Measurements from ENCODE around the gene UBXN10. TPM values are rescaled to one million over a fixed set of nuclear protein-coding genes. Genes with fewer than 3 reads are reported as not detected.

The UBXN10 gene
- total RNA-seq (2014; rRNA removed; shearing (Covaris generic)): 0.28 and 0.50 TPM in 2 replicates
- total RNA-seq (2022): 0.35 and 0.42 TPM in 2 replicates
- percentile 34 among the genes with signal in this experiment for Bru-seq, nascent RNA
- percentile 17 among the genes with signal in this experiment for BruChase-seq, experiment 1, labeled RNA remaining after a 6-hour chase
- percentile 32 among the genes with signal in this experiment for BruChase-seq, experiment 2, labeled RNA remaining after a 2-hour chase
- long read RNA-seq: 0 reads

- no peaks in the 10 kb centered on the region for H3K36me3 ChIP-seq (ENCODE audit: insufficient read depth, low read length)
- no peaks in the 10 kb centered on the region for H3K9me2 ChIP-seq (ENCODE audit: insufficient read depth, low read length)
- no peak for TF ChIP-seq CTCF (conservative IDR thresholded peaks at IDR 0.05; ENCODE audit: low read length)
- TF ChIP-seq EZH2phosphoT487 (IDR thresholded peaks at IDR 0.05; ENCODE audit: borderline replicate concordance, low read depth, low read length): no peak
- ChIA-PET POLR2A (interaction anchor here (0.9 kb wide), 1 partner anchor 8 kb away, joined by 3 read pairs; no protein-coding TSS in a partner anchor), CTCF (ENCODE audit: unreplicated experiment) (no interaction called here)
- H4K20me1 ChIP-seq (ENCODE audit: insufficient read depth, low read length): no peaks in the 10 kb centered on the region
- intact Hi-C loops (cut with micrococcal nuclease; ENCODE audit: unreplicated experiment): no loop called here
- no TSS peak for BruUV-seq (replicated peaks)
- H3K4me3 ChIP-seq (ENCODE audit: low read depth, low read length, poor library complexity, severe bottlenecking): peak within 1 kb of the TSS; percentile 63
- H3K4me1 ChIP-seq (ENCODE audit: insufficient read depth, low read length, poor library complexity, severe bottlenecking): peaks cover 61% of the 10 kb centered on the region
- H3K9me3 ChIP-seq (ENCODE audit: low read length): no peaks in the 10 kb centered on the region
- H3K79me2 ChIP-seq (ENCODE audit: insufficient read depth, low read depth, low read length): no peaks in the 10 kb centered on the region
- no peak within 1 kb of the TSS for H3K27ac ChIP-seq (ENCODE audit: low read depth, low read length, poor library complexity, severe bottlenecking)
- peak within 1 kb of the TSS; percentile 59 for H2AFZ ChIP-seq (ENCODE audit: low read length)
- peak; percentile 64 for DNase-seq (ENCODE audit: low spot score)
- H3K4me2 ChIP-seq (ENCODE audit: low read length): peak within 1 kb of the TSS; percentile 80
Measured at GRCh38 chr1:20185834-20186782, at the start of gene UBXN10, which contains the start of gene PLA2G2C. UBXN10 (plus strand) TSS chr1:20186096; CDS start chr1:20190562, 4,466 bp downstream. PLA2G2C (minus strand) TSS chr1:20186518; CDS start chr1:20177363, 9,155 bp downstream.

- H3K4me3 ChIP-seq (ENCODE audit: low read depth, low read length, poor library complexity, severe bottlenecking): no peak overlapping the region
- no peaks in the 10 kb centered on the region for H4K20me1 ChIP-seq (ENCODE audit: insufficient read depth, low read length)
- no peaks in the 10 kb centered on the region for H3K9me2 ChIP-seq (ENCODE audit: insufficient read depth, low read length)
- POLR2A ChIA-PET: no interaction called here
- H3K36me3 ChIP-seq (ENCODE audit: insufficient read depth, low read length): no peaks in the 10 kb centered on the region
- no peaks in the 10 kb centered on the region for H3K79me2 ChIP-seq (ENCODE audit: insufficient read depth, low read depth, low read length)
- CTCF ChIA-PET (ENCODE audit: unreplicated experiment): no interaction called here
- no TSS peak for BruUV-seq (replicated peaks)
- H3K27ac ChIP-seq (ENCODE audit: low read depth, low read length, poor library complexity, severe bottlenecking): no peak overlapping the region
- intact Hi-C loops (cut with micrococcal nuclease; ENCODE audit: unreplicated experiment): no loop called here
- H3K9me3 ChIP-seq (ENCODE audit: low read length): no peaks in the 10 kb centered on the region
- H3K4me1 ChIP-seq (ENCODE audit: insufficient read depth, low read length, poor library complexity, severe bottlenecking): no peaks in the 10 kb centered on the region
- no peak for DNase-seq (ENCODE audit: low spot score)
- H2AFZ ChIP-seq (ENCODE audit: low read length): no peak overlapping the region
- TF ChIP-seq EZH2phosphoT487 (IDR thresholded peaks at IDR 0.05; ENCODE audit: borderline replicate concordance, low read depth, low read length) (no peak), CTCF (conservative IDR thresholded peaks at IDR 0.05; ENCODE audit: low read length) (no peak)
- no peak overlapping the region for H3K4me2 ChIP-seq (ENCODE audit: low read length)
Measured at GRCh38 chr1:20136249-20136648, 49.6 kb upstream of the UBXN10 start.
